HepG2 (cell line): Measurements from ENCODE around the gene TCAP. TPM values are rescaled to one million over a fixed set of nuclear protein-coding genes. Genes with fewer than 3 reads are reported as not detected.

Source experiments
- ATF7 ChIP-seq, 2 experiments: fragments of 450-650 bp in 1 of 2; sonication (generic) in 1 of 2; formaldehyde crosslinking in 1 of 2; IDR thresholded peaks; 2 replicates each; pipeline versions ENCODE4 v1.4.0 to v1.6.1; 2016 to 2020; ENCODE audit warnings: antibody characterized with exemption in 1 of 2, mild to moderate bottlenecking in 1 of 2, missing genetic modification reagents in 1 of 2
- BCL3 ChIP-seq: sonication (generic); formaldehyde crosslinking; IDR thresholded peaks from 2 replicates; pipeline ENCODE4 v1.5.1; 2020; ENCODE audit warnings: mild to moderate bottlenecking, missing genetic modification reagents, moderate library complexity
- GABPB1 ChIP-seq: IDR thresholded peaks from 2 replicates; pipeline ENCODE4 v1.6.1; 2016; ENCODE audit warnings: mild to moderate bottlenecking, missing genetic modification reagents, moderate library complexity, missing compliant biosample characterization
- GZF1 ChIP-seq: sonication (generic); formaldehyde crosslinking; IDR thresholded peaks from 2 replicates; pipeline ENCODE4 v1.5.1; 2020; ENCODE audit warnings: mild to moderate bottlenecking, missing genetic modification reagents
- HNF4A ChIP-seq: sonication (generic); formaldehyde crosslinking; IDR thresholded peaks from 2 replicates; pipeline ENCODE4 v1.4.0; 2020; ENCODE audit warnings: missing genetic modification reagents
- MEIS2 ChIP-seq: sonication (generic); formaldehyde crosslinking; IDR thresholded peaks from 2 replicates; pipeline ENCODE4 v1.9.0; 2021; ENCODE audit warnings: mild to moderate bottlenecking, missing genetic modification reagents
- NCOA2 ChIP-seq: sonication (generic); formaldehyde crosslinking; IDR thresholded peaks from 2 replicates; pipeline ENCODE4 v1.8.0; 2022; ENCODE audit warnings: inconsistent platforms
- ONECUT2 ChIP-seq: sonication (generic); formaldehyde crosslinking; IDR thresholded peaks from 2 replicates; pipeline ENCODE4 v1.4.0; 2020; ENCODE audit warnings: missing genetic modification reagents
- PAX8 ChIP-seq: sonication (generic); formaldehyde crosslinking; IDR thresholded peaks from 2 replicates; pipeline ENCODE4 v1.8.0; 2022; ENCODE audit warnings: mild to moderate bottlenecking, missing genetic modification reagents, borderline replicate concordance
- TAF1 ChIP-seq: sonication (generic); formaldehyde crosslinking; IDR thresholded peaks from 2 replicates; pipeline ENCODE4 v1.4.0; 2020; ENCODE audit warnings: missing genetic modification reagents
- TCF12 ChIP-seq, 2 experiments: fragments of 450-650 bp in 1 of 2; sonication (generic) in 1 of 2; formaldehyde crosslinking in 1 of 2; IDR thresholded peaks; 2 replicates each; pipeline versions ENCODE4 v1.6.1 to v1.8.0; 2017 to 2022; ENCODE audit warnings: antibody characterized with exemption in 1 of 2, mild to moderate bottlenecking in 1 of 2, missing genetic modification reagents in 1 of 2, moderate library complexity in 1 of 2
- UBTF ChIP-seq: sonication (generic); formaldehyde crosslinking; IDR thresholded peaks from 2 replicates; pipeline ENCODE4 v1.4.0; 2020; ENCODE audit warnings: mild to moderate bottlenecking, missing genetic modification reagents
- ZBTB34 ChIP-seq: sonication (generic); formaldehyde crosslinking; IDR thresholded peaks from 2 replicates; pipeline ENCODE4 v1.8.0; 2022; ENCODE audit warnings: mild to moderate bottlenecking, missing genetic modification reagents
- ZNF10 ChIP-seq: sonication (generic); formaldehyde crosslinking; IDR thresholded peaks from 2 replicates; pipeline ENCODE4 v1.4.0; 2020; ENCODE audit warnings: mild to moderate bottlenecking, low read depth, missing genetic modification reagents, borderline replicate concordance
- ZNF230 ChIP-seq: sonication (generic); formaldehyde crosslinking; IDR thresholded peaks from 2 replicates; pipeline ENCODE4 v1.4.0; 2020; ENCODE audit warnings: mild to moderate bottlenecking, missing genetic modification reagents
- ZNF256 ChIP-seq: sonication (generic); formaldehyde crosslinking; conservative IDR thresholded peaks from 2 replicates; pipeline ENCODE4 v1.4.0; 2020; ENCODE audit warnings: missing genetic modification reagents
- ZNF263 ChIP-seq: sonication (generic); formaldehyde crosslinking; IDR thresholded peaks from 2 replicates; pipeline ENCODE4 v1.4.0; 2020; ENCODE audit warnings: missing genetic modification reagents
- ZNF264 ChIP-seq: sonication (generic); formaldehyde crosslinking; IDR thresholded peaks from 2 replicates; pipeline ENCODE4 v1.4.0; 2020; ENCODE audit warnings: missing genetic modification reagents
- ZNF292 ChIP-seq: sonication (generic); formaldehyde crosslinking; IDR thresholded peaks from 2 replicates; pipeline ENCODE4 v1.8.1; 2022; ENCODE audit warnings: mild to moderate bottlenecking, low read depth, missing genetic modification reagents, borderline replicate concordance
- ZNF33B ChIP-seq: sonication (generic); formaldehyde crosslinking; IDR thresholded peaks from 2 replicates; pipeline ENCODE4 v1.5.1; 2020; ENCODE audit warnings: mild to moderate bottlenecking, missing genetic modification reagents
- polyA plus RNA-seq, 8 experiments: library from polyadenylated mRNA; depleted of rRNA in 3 of 8; stranded (reverse) in 7 of 8; unstranded in 1 of 8; fragments of >200 nt; fragmentation: Illumina TruSeq in 4 of 8; extraction: Trizol in 4 of 8; gene quantifications; 2 replicates each; pipeline versions ENCODE4 v1.2.1 to v1.2.3, GENCODE V29; 2011 to 2016; ENCODE audit warnings: low read depth in 4 of 8, missing spikeins in 1 of 8, mixed read lengths in 1 of 8; ENCODE audit not compliant: insufficient read depth in 1 of 8
- total RNA-seq, 5 experiments: library from RNA; depleted of rRNA; stranded (reverse); fragments of >200 nt; fragmentation: Illumina TruSeq; extraction: Trizol; gene quantifications; 2 replicates each; pipeline ENCODE4 v1.2.3, GENCODE V29; 2016; ENCODE audit warnings: low read depth in 1 of 5

Gene TCAP
- total and polyA plus RNA-seq, 2 of the 13 experiments (the other 11 are each of a cell fraction or from before 2014, with no cell fraction given), result 0.24 to 0.65 TPM

GRCh38 chr17:39700148-39700987 is 35.2 kb downstream of the TCAP start (continued):
- TF ChIP-seq ZNF263 (CRISPR knock-in tag), result peak; percentile 63; the same call in 1 of the 2 replicates
- TF ChIP-seq GZF1 (CRISPR knock-in tag), result no peak
- TF ChIP-seq ATF7 (IDR thresholded peaks at IDR 0.05), result no peak
- no peak for TF ChIP-seq ATF7 (CRISPR knock-in tag; IDR thresholded peaks at IDR 0.05)
- TF ChIP-seq NCOA2, result no peak
- peak; percentile 53; the same call in 1 of the 2 replicates for TF ChIP-seq GABPB1 (CRISPR knock-in tag)
- TF ChIP-seq PAX8 (CRISPR knock-in tag), result no peak
- TF ChIP-seq HNF4A (CRISPR knock-in tag), result 0 out of 2 replicates have a peak, but pooled peaks have one; percentile 4
- TF ChIP-seq ZNF264 (CRISPR knock-in tag), result no peak
- peak; percentile 44; the same call in 1 of the 2 replicates for TF ChIP-seq BCL3
- 0 out of 2 replicates have a peak, but pooled peaks have one; percentile 26 for TF ChIP-seq ZBTB34 (CRISPR knock-in tag)
- peak; percentile 72; the same call in 1 of the 2 replicates for TF ChIP-seq MEIS2 (CRISPR knock-in tag)
- TF ChIP-seq ZNF33B, result no peak; the same call in 1 of the 2 replicates
- peak; percentile 43; the same call in 1 of the 2 replicates for TF ChIP-seq TAF1 (CRISPR knock-in tag)
- no peak for TF ChIP-seq ZNF10
- TF ChIP-seq ZNF256 (CRISPR knock-in tag), result peak; percentile 68; the same call in 1 of the 2 replicates
- TF ChIP-seq UBTF (CRISPR knock-in tag), result peak; percentile 74; the same call in 1 of the 2 replicates
- no peak for TF ChIP-seq TCF12 (IDR thresholded peaks at IDR 0.05)
- peak; percentile 67 for TF ChIP-seq TCF12 (CRISPR knock-in tag; IDR thresholded peaks at IDR 0.05)
- no peak for TF ChIP-seq ZNF292 (CRISPR knock-in tag)
- 0 out of 2 replicates have a peak, but pooled peaks have one; percentile 13 for TF ChIP-seq ZNF230 (CRISPR knock-in tag)
- TF ChIP-seq ONECUT2 (CRISPR knock-in tag), result no peak
